ENCODE measurements around the gene DNAJA2. TPM values are rescaled to one million over a fixed set of nuclear protein-coding genes. Genes with fewer than 3 reads are reported as not detected.
A peak's percentile ranks its signal among the peaks of the same experiment; 100 is the strongest.

DNAJA2 gene
- total and polyA plus RNA-seq, 9 of the 15 experiments (the other 6 are each of a cell fraction or from before 2014, with no cell fraction given) = 24.1 to 75.9 (median 50.7) TPM

DNA sequence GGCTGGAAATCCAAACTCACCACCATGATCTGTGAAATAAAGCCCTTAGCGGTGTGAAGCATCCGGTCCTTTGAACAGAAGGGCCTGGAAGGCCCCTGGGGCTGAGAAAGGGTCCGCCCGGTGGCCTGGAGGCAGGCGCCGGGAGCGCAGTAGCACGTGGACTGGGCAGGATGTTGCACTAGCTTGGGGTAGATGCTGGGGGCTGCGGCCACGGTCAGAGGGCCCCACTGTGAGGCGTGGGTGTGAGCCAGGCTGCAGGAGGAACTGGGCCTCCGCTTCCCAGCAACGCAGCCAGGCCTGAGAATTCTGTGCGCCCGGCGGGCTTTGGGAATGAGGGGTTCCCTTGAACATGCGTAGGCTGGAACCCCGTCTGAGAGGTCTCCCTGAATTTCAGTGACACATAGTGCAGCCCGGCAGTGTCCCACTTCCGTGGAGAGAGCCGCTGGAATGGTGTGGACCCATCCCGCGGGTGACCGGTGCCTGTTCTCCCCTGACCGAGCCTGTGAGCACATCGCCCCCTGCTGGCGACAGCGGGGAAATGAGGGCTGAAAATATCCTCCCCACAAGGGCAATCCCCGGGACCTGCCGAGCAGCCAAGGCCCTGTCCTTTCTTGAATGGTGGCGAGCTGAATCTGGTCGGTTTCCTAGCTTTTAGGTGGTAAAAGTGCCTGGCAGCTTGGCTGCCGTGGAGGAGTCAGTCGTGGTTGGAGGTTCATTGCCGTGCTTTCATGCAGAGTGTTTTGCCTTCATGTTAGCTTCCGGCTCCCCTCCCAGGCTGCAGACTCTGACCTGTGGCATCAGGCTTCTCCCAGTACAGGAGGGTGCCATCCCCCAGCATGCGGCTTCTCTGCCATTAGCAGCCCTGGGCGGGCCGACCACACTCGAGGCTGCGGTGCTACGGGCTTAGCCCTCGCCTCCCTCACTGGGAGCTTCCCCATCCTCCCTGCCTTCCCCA is 43.8 kb downstream of the DNAJA2 start (continued):
- TF ChIP-seq RB1 (IDR thresholded peaks at IDR 0.05; ENCODE audit: low read depth) = 0 out of 2 replicates have a peak, but pooled peaks have one; percentile 43
- no peak for TF ChIP-seq STAT5A (IDR thresholded peaks at IDR 0.05; ENCODE audit: borderline replicate concordance, low read length)
- peak; percentile 46 to 76 for TF ChIP-seq RAD21 (CRISPR knock-in tag; conservative IDR thresholded peaks at IDR 0.05 in 1 of 2, IDR thresholded peaks at IDR 0.05 in 1 of 2)
- TF ChIP-seq HLTF (IDR thresholded peaks at IDR 0.05) = no peak
- TF ChIP-seq, protein P1, sequence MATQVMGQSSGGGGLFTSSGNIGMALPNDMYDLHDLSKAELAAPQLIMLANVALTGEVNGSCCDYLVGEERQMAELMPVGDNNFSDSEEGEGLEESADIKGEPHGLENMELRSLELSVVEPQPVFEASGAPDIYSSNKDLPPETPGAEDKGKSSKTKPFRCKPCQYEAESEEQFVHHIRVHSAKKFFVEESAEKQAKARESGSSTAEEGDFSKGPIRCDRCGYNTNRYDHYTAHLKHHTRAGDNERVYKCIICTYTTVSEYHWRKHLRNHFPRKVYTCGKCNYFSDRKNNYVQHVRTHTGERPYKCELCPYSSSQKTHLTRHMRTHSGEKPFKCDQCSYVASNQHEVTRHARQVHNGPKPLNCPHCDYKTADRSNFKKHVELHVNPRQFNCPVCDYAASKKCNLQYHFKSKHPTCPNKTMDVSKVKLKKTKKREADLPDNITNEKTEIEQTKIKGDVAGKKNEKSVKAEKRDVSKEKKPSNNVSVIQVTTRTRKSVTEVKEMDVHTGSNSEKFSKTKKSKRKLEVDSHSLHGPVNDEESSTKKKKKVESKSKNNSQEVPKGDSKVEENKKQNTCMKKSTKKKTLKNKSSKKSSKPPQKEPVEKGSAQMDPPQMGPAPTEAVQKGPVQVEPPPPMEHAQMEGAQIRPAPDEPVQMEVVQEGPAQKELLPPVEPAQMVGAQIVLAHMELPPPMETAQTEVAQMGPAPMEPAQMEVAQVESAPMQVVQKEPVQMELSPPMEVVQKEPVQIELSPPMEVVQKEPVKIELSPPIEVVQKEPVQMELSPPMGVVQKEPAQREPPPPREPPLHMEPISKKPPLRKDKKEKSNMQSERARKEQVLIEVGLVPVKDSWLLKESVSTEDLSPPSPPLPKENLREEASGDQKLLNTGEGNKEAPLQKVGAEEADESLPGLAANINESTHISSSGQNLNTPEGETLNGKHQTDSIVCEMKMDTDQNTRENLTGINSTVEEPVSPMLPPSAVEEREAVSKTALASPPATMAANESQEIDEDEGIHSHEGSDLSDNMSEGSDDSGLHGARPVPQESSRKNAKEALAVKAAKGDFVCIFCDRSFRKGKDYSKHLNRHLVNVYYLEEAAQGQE (IDR thresholded peaks at IDR 0.05; ENCODE audit: borderline replicate concordance) = peak; percentile 53
- TF ChIP-seq, protein P1 (CRISPR knock-in tag; IDR thresholded peaks at IDR 0.05; ENCODE audit: low read depth) = no peak
- TF ChIP-seq ZNF764 (CRISPR knock-in tag; IDR thresholded peaks at IDR 0.05; ENCODE audit: low read depth) = peak; percentile 87
- TF ChIP-seq MAFK (IDR thresholded peaks at IDR 0.05; ENCODE audit: low read length) = no peak
- TF ChIP-seq XRCC5 (IDR thresholded peaks at IDR 0.05; ENCODE audit: low read depth, low read length) = peak; percentile 78; the same call in 1 of the 2 replicates
- TF ChIP-seq RCOR1 (IDR thresholded peaks at IDR 0.05; ENCODE audit: borderline replicate concordance in 1 of 2, low read depth in 2 of 2, low read length in 2 of 2) = peak in 1 of 2 experiments; percentile 41; a peak in 1 of 4 replicates
- TF ChIP-seq FOXJ2 (tag; IDR thresholded peaks at IDR 0.05) = no peak
